BLaER1 treated with 17β-estradiol and CSF1 and Interleukin-3, amounts not matched to agents 10 nM and 100 nM (cell line): ENCODE results near the gene PANK1.

ENCODE experiments used
- H3K27ac ChIP-seq, 11 experiments: shearing (Covaris generic); formaldehyde crosslinking; 2 replicates each; pipeline ENCODE4 v1.8.1; 2022
- H3K27me3 ChIP-seq, 11 experiments: shearing (Covaris generic); formaldehyde crosslinking; 2 replicates each; pipeline ENCODE4 v1.8.1; 2022
- H3K36me3 ChIP-seq, 11 experiments: shearing (Covaris generic); formaldehyde crosslinking; 2 replicates each; pipeline ENCODE4 v1.8.1; 2022
- H3K4me1 ChIP-seq, 10 experiments: shearing (Covaris generic); formaldehyde crosslinking; 2 replicates each; pipeline ENCODE4 v1.8.1; 2022
- H3K4me2 ChIP-seq, 11 experiments: shearing (Covaris generic); formaldehyde crosslinking; 2 replicates each; pipeline ENCODE4 v1.8.1; 2022
- H3K4me3 ChIP-seq, 10 experiments: shearing (Covaris generic); formaldehyde crosslinking; 2 replicates each; pipeline ENCODE4 v1.8.1; 2022
- H3K9ac ChIP-seq, 11 experiments: shearing (Covaris generic); formaldehyde crosslinking; 2 replicates each; pipeline ENCODE4 v1.8.1; 2022
- H3K9me3 ChIP-seq, 11 experiments: shearing (Covaris generic); formaldehyde crosslinking; replicated peaks in 1 of 11; 2 replicates each; pipeline ENCODE4 v1.8.1; 2022
- H4K20me1 ChIP-seq, 11 experiments: shearing (Covaris generic); formaldehyde crosslinking; 2 replicates each; pipeline ENCODE4 v1.8.1; 2022
- Cebpa-rat ChIP-seq, 11 experiments: shearing (Covaris generic); IDR thresholded peaks; 2 replicates each; pipeline ENCODE4 v1.8.1; 2022

Gene PANK1

DNA sequence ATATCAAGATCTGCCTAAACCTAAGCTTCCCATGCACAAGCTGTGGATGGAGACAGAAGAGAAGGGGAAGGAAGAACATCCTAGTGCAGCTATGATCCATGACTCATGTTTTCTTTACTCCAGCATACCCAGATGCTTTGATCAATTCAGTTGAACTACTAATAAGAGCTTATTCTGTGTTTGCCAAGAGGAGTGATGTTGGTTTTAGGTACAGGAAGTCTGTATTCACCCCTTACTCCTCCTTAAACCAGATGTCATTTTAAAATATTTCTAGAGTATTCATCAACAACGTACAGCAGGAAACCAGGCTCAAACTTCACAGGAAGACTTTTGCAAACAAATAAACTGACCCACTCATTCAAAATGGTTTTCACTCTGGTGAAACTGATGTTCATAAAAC lies 29.2 kb downstream of the PANK1 start:
- TF ChIP-seq Cebpa-rat (IDR thresholded peaks at IDR 0.05) = no peak
- H3K27me3 ChIP-seq = no peaks in the 10 kb centered on the region
- H3K4me2 ChIP-seq = peak overlapping the region in 9 of 11 experiments; percentile 5 to 48 (median 14); a peak in 13 of 22 replicates
- no peak overlapping the region for H3K9ac ChIP-seq
- H4K20me1 ChIP-seq = no peaks in the 10 kb centered on the region
- H3K36me3 ChIP-seq = peaks cover 12 to 40% (median 20%) of the 10 kb centered on the region in 11 experiments
- H3K4me3 ChIP-seq = no peak overlapping the region
- peaks cover 4 to 26% (median 14%) of the 10 kb centered on the region in 10 experiments for H3K4me1 ChIP-seq
- H3K9me3 ChIP-seq = peaks cover 15 to 30% (median 21%) of the 10 kb centered on the region in 11 experiments
- H3K27ac ChIP-seq = peak overlapping the region in 1 of 11 experiments; percentile 9; a peak in 1 of 22 replicates

DNA sequence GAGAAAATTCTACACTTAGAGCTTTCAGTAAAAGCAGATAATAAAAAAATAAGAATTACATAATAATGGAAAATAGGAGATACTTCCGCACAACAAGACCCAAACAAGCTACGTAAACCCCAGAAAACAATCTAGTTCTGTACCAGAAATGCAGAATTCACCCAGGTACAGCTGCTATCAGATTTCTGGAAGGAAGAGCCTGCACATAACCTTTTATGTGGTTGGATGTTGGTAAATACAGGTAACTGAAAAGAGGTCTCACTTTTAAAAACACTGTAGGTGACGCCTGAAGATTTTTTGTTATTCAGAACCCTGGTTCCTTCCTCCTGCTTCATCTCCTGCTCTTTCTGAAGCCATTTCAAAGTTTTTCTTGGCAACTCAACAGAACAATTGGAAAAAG lies 29.9 kb downstream of the PANK1 start:
- Histone ChIP-seq H3K4me2 (no peak overlapping the region), H3K36me3 (peaks cover 9 to 40% (median 22%) of the 10 kb centered on the region in 11 experiments), H3K4me1 (peaks cover 4 to 26% (median 14%) of the 10 kb centered on the region in 10 experiments), H3K9ac (no peak overlapping the region), H3K9me3 (peaks cover 8 to 23% (median 14%) of the 10 kb centered on the region in 11 experiments), H3K27me3 (no peaks in the 10 kb centered on the region), H4K20me1 (no peaks in the 10 kb centered on the region), H3K4me3 (no peak overlapping the region), H3K27ac (no peak overlapping the region)
- no peak for TF ChIP-seq Cebpa-rat (IDR thresholded peaks at IDR 0.05)

DNA sequence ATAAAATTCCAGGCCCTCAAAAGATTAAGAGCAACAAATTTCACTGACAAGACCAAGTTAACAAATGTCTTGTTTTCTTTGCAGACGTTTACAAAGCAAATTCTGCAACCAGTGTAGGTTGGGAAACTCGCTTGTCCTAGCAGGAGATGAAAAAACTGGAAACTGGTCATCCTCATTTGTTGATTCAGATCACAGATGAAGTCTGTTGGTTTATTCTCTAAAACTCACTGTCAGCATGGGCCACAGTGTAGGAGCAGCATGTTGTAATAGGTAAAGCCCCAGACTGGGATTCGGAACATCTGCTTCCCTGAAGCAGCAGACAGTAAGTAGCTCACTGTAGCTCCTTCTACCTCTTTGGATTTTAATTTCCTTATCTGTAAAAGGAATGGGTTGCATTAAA lies 31.5 kb downstream of the PANK1 start:
- no peak overlapping the region for H3K27ac ChIP-seq
- no peaks in the 10 kb centered on the region for H3K27me3 ChIP-seq
- H3K4me3 ChIP-seq = no peak overlapping the region
- no peak for TF ChIP-seq Cebpa-rat (IDR thresholded peaks at IDR 0.05)
- H3K9me3 ChIP-seq = peaks cover 0 to 8% (median 0%) of the 10 kb centered on the region in 11 experiments; a peak in 3 of 22 replicates
- peaks cover 4 to 26% (median 14%) of the 10 kb centered on the region in 10 experiments for H3K4me1 ChIP-seq
- H4K20me1 ChIP-seq = no peaks in the 10 kb centered on the region
- H3K4me2 ChIP-seq = no peak overlapping the region
- H3K9ac ChIP-seq = no peak overlapping the region
- H3K36me3 ChIP-seq = peaks cover 24 to 45% (median 34%) of the 10 kb centered on the region in 11 experiments

DNA sequence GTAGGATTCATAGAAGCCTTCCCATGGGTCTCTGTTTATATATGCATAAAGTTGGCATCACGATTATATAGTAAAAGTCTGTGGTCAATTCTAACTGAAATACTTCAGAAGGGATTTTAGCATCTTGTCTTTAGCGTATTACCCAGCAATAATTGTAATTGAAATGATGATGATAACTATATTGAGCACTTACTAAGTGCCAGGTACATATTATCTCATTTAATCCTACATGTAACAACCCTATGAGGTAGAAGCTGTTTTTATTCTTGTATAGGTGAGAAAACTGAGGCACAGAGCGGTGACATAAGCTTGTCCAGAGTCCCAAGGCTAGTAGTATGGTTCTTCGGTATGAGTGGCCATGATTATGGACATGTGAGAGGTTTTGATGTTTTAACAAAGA lies 33.8 kb downstream of the PANK1 start:
- Histone ChIP-seq H3K36me3 (peaks cover 24 to 68% (median 53%) of the 10 kb centered on the region in 11 experiments), H3K9ac (no peak overlapping the region), H3K27ac (no peak overlapping the region), H3K4me3 (no peak overlapping the region), H3K27me3 (no peaks in the 10 kb centered on the region), H3K4me2 (no peak overlapping the region), H3K9me3 (no peaks in the 10 kb centered on the region), H3K4me1 (peaks cover under 1 to 11% (median 8%) of the 10 kb centered on the region in 10 experiments; a peak in 19 of 20 replicates), H4K20me1 (no peaks in the 10 kb centered on the region)
- no peak for TF ChIP-seq Cebpa-rat (IDR thresholded peaks at IDR 0.05)

DNA sequence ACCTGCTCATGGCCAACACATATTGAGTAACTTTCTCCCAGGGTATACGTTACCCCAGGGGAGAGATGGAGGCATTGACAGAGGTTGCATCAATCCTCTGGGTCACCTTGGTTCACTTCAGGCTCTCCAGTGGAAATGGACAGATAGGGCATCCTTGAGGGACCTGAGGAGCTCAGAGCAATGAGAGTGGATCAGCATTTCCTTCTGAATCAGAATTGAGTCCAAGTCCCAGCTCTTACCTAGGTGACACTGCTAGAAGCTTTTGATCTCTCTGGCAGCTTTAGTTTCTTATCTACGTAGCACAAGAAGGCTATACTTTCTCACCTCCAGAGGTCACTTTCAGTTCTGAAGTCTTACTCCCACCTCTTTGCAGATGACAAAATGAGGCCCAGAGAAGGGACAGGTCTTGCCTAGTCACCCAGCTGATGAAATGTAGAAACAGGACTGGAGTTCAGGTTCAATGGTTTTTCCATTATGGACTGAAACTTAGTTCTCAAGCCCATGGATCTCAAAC lies 35.2 kb downstream of the PANK1 start:
- TF ChIP-seq Cebpa-rat (IDR thresholded peaks at IDR 0.05) = no peak
- Histone ChIP-seq H3K4me3 (no peak overlapping the region), H3K4me1 (no peaks in the 10 kb centered on the region; a peak in 1 of 20 replicates), H3K4me2 (no peak overlapping the region), H3K9me3 (no peaks in the 10 kb centered on the region), H3K27me3 (no peaks in the 10 kb centered on the region), H3K36me3 (peaks cover 24 to 82% (median 57%) of the 10 kb centered on the region in 11 experiments), H3K27ac (no peak overlapping the region), H4K20me1 (no peaks in the 10 kb centered on the region), H3K9ac (no peak overlapping the region)

DNA sequence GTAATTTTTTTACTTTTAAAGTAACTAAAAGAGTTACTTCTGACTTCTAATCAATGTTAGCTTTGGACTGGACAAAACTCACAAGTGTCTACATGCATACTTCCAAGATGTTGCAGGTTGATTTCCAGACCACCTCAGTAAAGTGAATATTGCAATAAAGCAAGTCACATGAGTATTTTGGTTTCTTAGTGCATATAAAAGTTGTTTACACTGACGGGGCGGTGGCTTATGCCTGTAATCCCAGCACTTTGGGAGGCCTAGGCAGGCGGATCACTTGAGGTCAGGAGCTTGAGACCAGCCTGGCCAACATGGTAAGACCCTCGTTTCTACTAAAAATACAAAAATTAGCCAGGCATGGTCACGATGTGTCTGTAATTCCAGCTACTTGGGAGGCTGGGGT lies 40.8 kb downstream of the PANK1 start:
- H3K27ac ChIP-seq = no peak overlapping the region
- no peaks in the 10 kb centered on the region for H3K27me3 ChIP-seq
- H3K9ac ChIP-seq = no peak overlapping the region
- H3K9me3 ChIP-seq = no peaks in the 10 kb centered on the region
- peaks cover 13 to 92% (median 61%) of the 10 kb centered on the region in 11 experiments; a peak in 21 of 22 replicates for H3K36me3 ChIP-seq
- H3K4me3 ChIP-seq = no peak overlapping the region
- no peak for TF ChIP-seq Cebpa-rat (IDR thresholded peaks at IDR 0.05)
- no peak overlapping the region for H3K4me2 ChIP-seq
- H4K20me1 ChIP-seq = no peaks in the 10 kb centered on the region
- no peaks in the 10 kb centered on the region for H3K4me1 ChIP-seq

DNA sequence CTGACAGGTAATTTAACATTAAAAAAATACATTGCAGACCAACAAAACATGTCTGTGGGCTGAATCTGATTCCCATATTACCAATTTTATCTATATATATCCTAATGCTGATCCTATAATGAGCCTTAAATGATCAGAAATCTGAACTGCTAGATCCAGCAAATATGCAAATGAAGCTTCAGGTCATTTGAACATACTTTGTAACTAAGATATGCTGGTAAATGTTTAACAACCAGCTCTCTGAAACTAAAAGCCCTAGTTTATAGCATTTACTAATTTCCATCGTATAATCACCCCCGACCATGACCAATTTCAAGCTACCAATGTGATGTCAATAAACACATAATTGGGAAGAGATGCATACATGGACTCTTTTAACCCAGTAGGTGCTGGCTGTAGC lies 42.1 kb downstream of the PANK1 start:
- no peaks in the 10 kb centered on the region for H3K9me3 ChIP-seq
- H3K36me3 ChIP-seq = peaks cover 16 to 92% (median 61%) of the 10 kb centered on the region in 11 experiments
- no peaks in the 10 kb centered on the region for H3K4me1 ChIP-seq
- TF ChIP-seq Cebpa-rat (IDR thresholded peaks at IDR 0.05) = no peak
- H3K4me2 ChIP-seq = no peak overlapping the region
- H3K9ac ChIP-seq = no peak overlapping the region
- no peak overlapping the region for H3K4me3 ChIP-seq
- H3K27me3 ChIP-seq = no peaks in the 10 kb centered on the region
- H3K27ac ChIP-seq = no peak overlapping the region
- no peaks in the 10 kb centered on the region for H4K20me1 ChIP-seq

DNA sequence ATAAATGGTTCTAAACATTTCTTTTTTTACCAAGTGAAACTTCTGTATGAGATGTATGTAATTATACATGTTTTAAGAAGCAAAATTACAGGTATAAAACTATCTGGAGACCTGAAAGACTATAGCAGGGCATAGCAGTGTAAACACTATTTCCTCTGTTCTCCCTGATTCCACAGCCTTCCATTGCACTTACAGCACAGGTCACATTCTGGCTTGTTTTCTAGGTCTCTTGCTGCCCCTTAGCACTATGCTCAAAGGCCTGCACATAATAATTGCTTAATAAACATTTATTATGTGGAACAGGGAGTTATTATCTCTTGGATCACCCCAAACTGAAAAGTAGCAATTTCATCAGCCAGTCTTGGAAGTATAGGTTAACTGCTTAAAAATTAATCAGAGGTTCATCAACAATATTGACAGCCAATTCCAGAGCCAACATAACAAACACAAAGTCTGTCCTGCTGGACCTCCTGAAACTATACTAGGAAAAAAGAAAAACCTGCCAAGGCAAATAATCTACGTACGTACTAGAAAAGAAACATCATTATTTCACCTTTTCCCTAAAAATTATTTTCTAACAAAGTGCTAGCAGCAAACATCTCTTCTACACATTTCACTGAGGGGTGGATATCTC lies 43.2 kb downstream of the PANK1 start:
- TF ChIP-seq Cebpa-rat (IDR thresholded peaks at IDR 0.05) = no peak
- Histone ChIP-seq H3K9me3 (no peaks in the 10 kb centered on the region), H3K9ac (no peak overlapping the region), H3K4me2 (no peak overlapping the region), H3K27me3 (no peaks in the 10 kb centered on the region), H4K20me1 (no peaks in the 10 kb centered on the region), H3K4me1 (no peaks in the 10 kb centered on the region), H3K36me3 (peaks cover 16 to 92% (median 58%) of the 10 kb centered on the region in 11 experiments), H3K27ac (no peak overlapping the region), H3K4me3 (no peak overlapping the region)

DNA sequence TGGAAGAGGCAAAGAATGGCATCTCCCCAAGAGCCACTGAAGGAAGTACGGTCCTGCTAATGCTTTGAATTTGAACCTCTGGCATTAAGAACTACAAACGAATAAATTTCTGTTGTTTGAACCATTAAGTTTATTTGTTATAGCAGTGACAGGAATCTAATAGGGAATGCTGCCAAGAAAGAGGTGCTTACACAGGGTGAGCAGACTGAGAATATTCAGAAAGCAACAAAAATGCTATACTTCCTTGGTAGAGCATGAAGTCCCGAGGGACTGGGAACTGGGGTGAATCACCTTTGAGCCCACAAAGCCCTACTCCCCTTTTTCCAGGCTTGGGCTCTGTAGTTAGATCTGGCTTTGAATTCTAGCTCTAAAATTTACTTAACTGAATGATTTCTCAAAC lies 45.0 kb downstream of the PANK1 start:
- no peak overlapping the region for H3K4me2 ChIP-seq
- H3K4me3 ChIP-seq = no peak overlapping the region
- no peaks in the 10 kb centered on the region for H3K9me3 ChIP-seq
- H3K4me1 ChIP-seq = no peaks in the 10 kb centered on the region
- peaks cover 16 to 90% (median 49%) of the 10 kb centered on the region in 11 experiments for H3K36me3 ChIP-seq
- H3K27me3 ChIP-seq = no peaks in the 10 kb centered on the region
- H4K20me1 ChIP-seq = no peaks in the 10 kb centered on the region
- no peak for TF ChIP-seq Cebpa-rat (IDR thresholded peaks at IDR 0.05)
- no peak overlapping the region for H3K9ac ChIP-seq
- no peak overlapping the region for H3K27ac ChIP-seq

DNA sequence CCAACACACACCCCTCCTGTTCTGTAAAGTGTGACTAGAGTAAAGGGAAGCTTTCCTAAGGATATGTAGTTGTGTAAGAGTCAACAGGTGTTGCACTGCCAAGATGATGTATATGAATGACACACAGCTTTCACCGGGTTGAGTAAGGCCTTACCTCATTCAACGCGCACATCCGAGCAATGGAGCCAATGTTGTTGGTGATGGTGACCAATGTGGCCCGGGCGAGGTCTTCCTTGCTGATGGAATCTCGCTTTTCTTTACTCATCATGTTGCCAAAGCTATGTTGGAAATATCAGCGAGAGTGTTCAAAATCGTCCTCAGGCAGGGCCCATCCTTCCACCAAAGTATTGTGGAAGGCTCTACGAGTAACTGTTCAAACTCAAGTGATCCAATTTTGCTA lies 52.0 kb downstream of the PANK1 start:
- Histone ChIP-seq H3K27me3 (no peaks in the 10 kb centered on the region), H3K36me3 (peaks cover 15 to 86% (median 58%) of the 10 kb centered on the region in 11 experiments; a peak in 21 of 22 replicates), H4K20me1 (no peaks in the 10 kb centered on the region), H3K9me3 (peaks cover 0 to 7% (median 0%) of the 10 kb centered on the region in 11 experiments; a peak in 1 of 22 replicates), H3K9ac (no peak overlapping the region), H3K4me1 (peaks cover 0 to 8% (median 5%) of the 10 kb centered on the region in 10 experiments; a peak in 8 of 20 replicates), H3K4me3 (no peak overlapping the region), H3K27ac (no peak overlapping the region), H3K4me2 (no peak overlapping the region)
- no peak for TF ChIP-seq Cebpa-rat (IDR thresholded peaks at IDR 0.05)
